PC-9 (cell line): ENCODE measurements around the gene NUDCD3.

Source experiments
- CTCF ChIP-seq: fragments of 200-600 bp; sonication (generic); conservative IDR thresholded peaks from 2 replicates; pipeline ENCODE4 v1.6.1; 2017; ENCODE audit warnings: mixed run types, antibody characterized with exemption, mild to moderate bottlenecking, moderate library complexity
- EZH2 ChIP-seq: fragments of 200-600 bp; sonication (generic); IDR thresholded peaks from 2 replicates; pipeline ENCODE4 v1.8.0; 2017; ENCODE audit warnings: antibody characterized with exemption, low read depth

GRCh38 chr7:44433255-44434022 lies 57.0 kb downstream of the NUDCD3 start:
- TF ChIP-seq CTCF: no peak
- no peak for TF ChIP-seq EZH2
